Immature natural killer cell (primary cell): ENCODE data around the gene EGLN3. TPM values are rescaled to one million over a fixed set of nuclear protein-coding genes. Genes with fewer than 3 reads are reported as not detected.

ENCODE experiments used
- DNase-seq, 3 donors: peaks; one replicate each; pipeline ENCODE4 v3.0.0; 2022; ENCODE audit warnings: mixed read lengths in 1 of 3
- H3K27ac Mint-ChIP-seq, 6 donors: one replicate each; pipeline ENCODE4 v1.8.0; 2020; ENCODE audit warnings: mixed read lengths in 6 of 6, mild to moderate bottlenecking in 5 of 6, inconsistent platforms in 4 of 6, moderate library complexity in 3 of 6
- H3K27me3 Mint-ChIP-seq, 3 donors: one replicate each; pipeline ENCODE4 v1.8.0; 2020 to 2021; ENCODE audit warnings: low read depth in 3 of 3, mild to moderate bottlenecking in 3 of 3, mixed read lengths in 3 of 3, moderate library complexity in 3 of 3, inconsistent platforms in 1 of 3
- H3K36me3 Mint-ChIP-seq, 3 donors: one replicate each; pipeline ENCODE4 v1.8.0; 2020; ENCODE audit warnings: mixed read lengths in 3 of 3, inconsistent platforms in 2 of 3, mild to moderate bottlenecking in 2 of 3
- H3K4me1 Mint-ChIP-seq, 2 donors: one replicate each; pipeline ENCODE4 v1.8.0; 2020; ENCODE audit warnings: inconsistent platforms in 2 of 2, mild to moderate bottlenecking in 2 of 2, mixed read lengths in 2 of 2, moderate library complexity in 1 of 2
- H3K4me3 Mint-ChIP-seq, 5 donors: one replicate each; pipeline ENCODE4 v1.8.0; 2020; ENCODE audit warnings: mild to moderate bottlenecking in 5 of 5, mixed read lengths in 5 of 5, inconsistent platforms in 3 of 5, moderate library complexity in 3 of 5
- H3K9me3 Mint-ChIP-seq, 6 donors: one replicate each; pipeline ENCODE4 v1.8.0; 2020; ENCODE audit warnings: mild to moderate bottlenecking in 6 of 6, mixed read lengths in 6 of 6, inconsistent platforms in 4 of 6, moderate library complexity in 3 of 6
- polyA plus RNA-seq, 3 donors: library from polyadenylated mRNA; unstranded; fragments of 300-500 nt; fragmentation: Illumina TruSeq; gene quantifications; one replicate each; pipeline ENCODE4 v1.2.3, GENCODE V29; 2021

EGLN3 gene
- polyA plus RNA-seq, 3 donors from 2014 or later: 1.3 to 3.2 (median 1.6) TPM

DNA sequence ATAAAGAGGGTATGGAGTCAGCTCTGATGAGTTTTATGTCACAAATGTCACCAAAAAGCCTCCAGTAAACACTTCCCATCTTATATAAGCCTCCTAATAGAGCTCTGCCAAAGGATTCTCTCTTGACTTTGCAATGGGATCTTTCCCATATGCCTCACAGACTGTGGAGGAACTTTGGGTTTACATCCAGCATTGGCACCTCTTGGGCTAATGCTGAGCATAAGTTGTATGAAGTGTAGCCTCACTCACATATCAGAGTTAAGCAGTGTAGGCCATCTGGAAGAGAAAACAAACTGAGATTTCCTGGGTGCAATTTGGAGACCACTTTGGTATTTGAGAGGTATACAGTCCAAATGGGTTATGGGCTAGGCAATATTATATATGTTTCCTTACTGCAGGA, 24.9 kb downstream of the EGLN3 start:
- H3K36me3 Mint-ChIP-seq: peaks cover 0 to 4% (median 0%) of the 10 kb centered on the region in 3 donors
- H3K27me3 Mint-ChIP-seq: no peaks in the 10 kb centered on the region
- no peak overlapping the region for H3K27ac Mint-ChIP-seq
- no peak for DNase-seq
- H3K4me1 Mint-ChIP-seq: no peaks in the 10 kb centered on the region
- no peak overlapping the region for H3K4me3 Mint-ChIP-seq
- H3K9me3 Mint-ChIP-seq: peaks cover 0 to 8% (median 0%) of the 10 kb centered on the region in 6 donors

GRCh38 chr14:33925235-33925634, 25.6 kb downstream of the EGLN3 start:
- no peaks in the 10 kb centered on the region for H3K4me1 Mint-ChIP-seq
- peaks cover 0 to 4% (median 0%) of the 10 kb centered on the region in 3 donors for H3K36me3 Mint-ChIP-seq

GRCh38 chr14:33924566-33925100, 26.2 kb downstream of the EGLN3 start:
- Mint-ChIP-seq H3K9me3 (peaks cover 0 to 4% (median 0%) of the 10 kb centered on the region in 6 donors), H3K27ac (no peak overlapping the region), H3K4me1 (no peaks in the 10 kb centered on the region), H3K36me3 (peaks cover 0 to under 1% (median 0%) of the 10 kb centered on the region in 3 donors), H3K27me3 (no peaks in the 10 kb centered on the region), H3K4me3 (no peak overlapping the region)
- no peak for DNase-seq

More at GRCh38 chr14:33925235-33925634, 25.6 kb downstream of the EGLN3 start:
- no peaks in the 10 kb centered on the region for H3K27me3 Mint-ChIP-seq
- no peak overlapping the region for H3K27ac Mint-ChIP-seq
- peaks cover 0 to 8% (median 0%) of the 10 kb centered on the region in 6 donors for H3K9me3 Mint-ChIP-seq
- DNase-seq: no peak
- no peak overlapping the region for H3K4me3 Mint-ChIP-seq

GRCh38 chr14:33922125-33922524, 28.7 kb downstream of the EGLN3 start:
- H3K27me3 Mint-ChIP-seq: no peaks in the 10 kb centered on the region
- no peak overlapping the region for H3K27ac Mint-ChIP-seq
- no peak overlapping the region for H3K4me3 Mint-ChIP-seq
- H3K4me1 Mint-ChIP-seq: no peaks in the 10 kb centered on the region
- no peaks in the 10 kb centered on the region for H3K36me3 Mint-ChIP-seq
- no peak for DNase-seq
- peaks cover 0 to 4% (median 0%) of the 10 kb centered on the region in 6 donors for H3K9me3 Mint-ChIP-seq

DNA sequence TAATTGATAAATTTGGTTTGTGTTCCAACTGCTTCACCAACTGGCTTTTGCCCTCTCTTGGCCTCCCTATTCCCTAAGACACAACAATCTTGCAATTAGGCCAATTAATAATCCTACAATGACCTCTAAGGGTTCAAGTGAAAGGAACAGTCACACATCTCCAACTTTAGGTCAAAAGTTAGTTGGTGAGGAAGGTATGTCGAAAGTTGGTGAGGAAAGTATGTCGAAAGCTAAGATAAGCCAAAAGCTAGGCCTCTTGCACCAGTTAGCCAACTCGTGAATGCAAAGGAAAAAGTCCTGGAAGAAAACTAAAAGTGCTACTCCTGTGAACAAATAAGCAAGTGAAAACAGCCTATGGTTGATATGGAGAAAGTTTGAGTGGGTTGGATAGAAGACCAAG, 32.6 kb downstream of the EGLN3 start:
- Mint-ChIP-seq H3K27me3 (peaks cover 0 to 2% (median 0%) of the 10 kb centered on the region in 3 donors), H3K9me3 (peaks cover 0 to 6% (median 0%) of the 10 kb centered on the region in 6 donors), H3K4me3 (no peak overlapping the region), H3K4me1 (no peaks in the 10 kb centered on the region), H3K36me3 (no peaks in the 10 kb centered on the region), H3K27ac (no peak overlapping the region)
- no peak for DNase-seq

- Mint-ChIP-seq H3K27me3 (peaks cover 0 to 2% (median 0%) of the 10 kb centered on the region in 3 donors), H3K36me3 (no peaks in the 10 kb centered on the region), H3K4me3 (no peak overlapping the region), H3K27ac (no peak overlapping the region), H3K4me1 (no peaks in the 10 kb centered on the region), H3K9me3 (peaks cover 0 to 2% (median 0%) of the 10 kb centered on the region in 6 donors)
- DNase-seq: no peak
Measured at GRCh38 chr14:33917661-33918060, 33.2 kb downstream of the EGLN3 start.

DNA sequence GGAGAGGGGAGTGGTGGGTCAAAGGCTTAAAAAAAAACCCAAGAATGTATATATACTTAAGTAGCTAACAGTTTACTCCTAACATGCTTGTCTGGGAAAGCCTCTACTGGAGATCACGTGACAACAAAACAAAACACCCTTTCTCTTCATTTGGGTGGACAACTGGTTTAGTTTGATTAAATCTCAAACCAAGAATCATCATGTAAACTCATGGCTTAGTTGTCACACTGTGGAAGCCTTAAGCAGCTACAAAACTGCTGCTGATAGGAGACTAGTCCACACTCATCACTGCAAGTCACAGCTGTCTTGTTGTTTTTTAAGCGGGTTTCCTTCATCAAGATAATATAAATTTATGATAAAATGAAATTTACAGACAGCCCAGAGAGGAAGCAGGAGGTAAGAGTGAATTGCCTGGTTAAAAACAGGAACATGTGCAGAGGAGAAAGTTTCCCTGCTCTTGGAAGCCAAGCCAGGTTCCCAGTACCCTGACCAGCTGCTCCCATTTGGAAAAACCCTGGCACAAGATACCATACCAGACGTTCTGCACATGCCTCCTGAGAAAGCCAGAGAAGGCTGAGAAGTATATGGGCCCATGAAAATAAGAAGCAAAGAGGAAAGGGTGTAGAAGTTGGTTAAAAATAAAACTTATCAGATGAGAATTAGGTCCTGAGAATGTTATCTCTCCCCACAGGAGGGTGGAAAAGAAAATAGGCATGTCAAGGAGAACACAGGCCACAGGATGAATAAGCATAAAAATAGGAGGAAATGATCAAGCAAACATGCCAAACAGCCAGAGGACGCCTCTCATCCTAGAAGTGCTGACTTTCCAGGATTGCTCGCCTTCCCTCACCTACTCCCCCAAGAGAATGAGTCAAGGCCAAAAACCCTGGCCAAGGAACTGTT, 34.0 kb downstream of the EGLN3 start:
- Mint-ChIP-seq H3K4me1 (no peaks in the 10 kb centered on the region), H3K36me3 (no peaks in the 10 kb centered on the region), H3K27me3 (peaks cover 0 to 2% (median 0%) of the 10 kb centered on the region in 3 donors), H3K4me3 (no peak overlapping the region), H3K27ac (no peak overlapping the region), H3K9me3 (peaks cover 0 to 2% (median 0%) of the 10 kb centered on the region in 6 donors)
- no peak for DNase-seq

DNA sequence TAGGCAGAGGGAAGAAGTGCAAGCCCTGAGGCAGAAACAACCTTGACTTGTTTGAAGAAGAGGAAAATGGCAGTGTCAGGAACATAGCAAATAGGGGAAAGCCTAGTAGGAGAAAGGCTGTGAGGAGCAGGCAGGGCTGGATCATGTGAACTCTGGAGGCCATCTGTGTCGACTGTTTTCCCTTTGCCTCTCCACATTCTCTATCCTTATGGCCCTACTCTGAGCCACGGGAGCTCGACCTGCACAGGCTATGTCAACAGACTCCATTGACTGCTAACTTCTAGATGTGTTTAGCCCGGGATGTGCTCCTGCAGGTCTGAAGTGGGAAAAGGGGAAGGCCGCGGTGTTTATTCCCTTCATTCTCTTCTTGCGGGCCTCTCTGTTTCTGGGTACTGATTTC, 35.2 kb downstream of the EGLN3 start:
- DNase-seq: no peak
- Mint-ChIP-seq H3K9me3 (peaks cover 0 to 2% (median 0%) of the 10 kb centered on the region in 6 donors), H3K27me3 (peaks cover 0 to 2% (median 0%) of the 10 kb centered on the region in 3 donors), H3K4me1 (no peaks in the 10 kb centered on the region), H3K36me3 (no peaks in the 10 kb centered on the region), H3K27ac (no peak overlapping the region), H3K4me3 (no peak overlapping the region)

DNA sequence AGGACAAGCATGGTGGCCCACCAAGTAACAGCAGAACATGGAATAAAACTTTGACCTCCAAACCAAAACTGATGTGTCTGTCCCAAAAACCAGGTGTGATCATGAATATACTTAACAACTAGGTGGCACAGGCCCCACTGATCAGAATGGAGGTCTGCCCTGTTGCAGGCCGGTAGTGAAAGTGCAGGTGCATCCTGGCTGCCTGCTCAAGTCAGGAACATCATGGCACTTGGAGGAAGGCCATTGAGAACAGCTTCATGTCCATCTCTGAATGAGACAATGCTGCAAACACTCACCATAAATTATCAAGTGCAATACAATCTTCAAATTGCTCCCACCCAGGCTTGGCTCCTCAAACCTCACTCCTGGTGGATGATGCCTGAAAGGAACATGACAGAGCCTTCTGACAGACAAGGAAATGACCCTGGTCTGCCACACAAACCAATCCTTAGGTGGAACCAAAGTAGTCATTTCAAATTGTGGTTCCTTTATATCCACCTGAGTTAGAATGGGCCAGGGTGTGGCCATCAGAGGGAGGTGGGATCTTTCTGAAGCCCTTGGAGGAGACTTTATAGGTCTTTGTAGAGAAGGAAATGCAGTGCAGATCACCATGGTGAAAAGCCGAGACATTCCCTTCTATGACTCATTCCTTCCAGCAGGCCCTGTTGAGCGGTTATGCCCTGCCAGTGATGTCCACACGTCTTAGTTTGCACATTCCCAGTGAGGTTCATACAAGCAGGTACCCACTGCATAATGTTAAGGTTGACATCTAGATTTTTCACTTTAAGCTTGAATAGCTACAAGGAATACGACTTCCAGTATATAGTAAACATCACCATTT, 36.0 kb downstream of the EGLN3 start:
- Mint-ChIP-seq H3K4me3 (no peak overlapping the region), H3K4me1 (no peaks in the 10 kb centered on the region), H3K9me3 (peaks cover 0 to 2% (median 0%) of the 10 kb centered on the region in 6 donors), H3K27ac (no peak overlapping the region), H3K27me3 (peaks cover 0 to 2% (median 0%) of the 10 kb centered on the region in 3 donors), H3K36me3 (no peaks in the 10 kb centered on the region)
- DNase-seq: no peak

DNA sequence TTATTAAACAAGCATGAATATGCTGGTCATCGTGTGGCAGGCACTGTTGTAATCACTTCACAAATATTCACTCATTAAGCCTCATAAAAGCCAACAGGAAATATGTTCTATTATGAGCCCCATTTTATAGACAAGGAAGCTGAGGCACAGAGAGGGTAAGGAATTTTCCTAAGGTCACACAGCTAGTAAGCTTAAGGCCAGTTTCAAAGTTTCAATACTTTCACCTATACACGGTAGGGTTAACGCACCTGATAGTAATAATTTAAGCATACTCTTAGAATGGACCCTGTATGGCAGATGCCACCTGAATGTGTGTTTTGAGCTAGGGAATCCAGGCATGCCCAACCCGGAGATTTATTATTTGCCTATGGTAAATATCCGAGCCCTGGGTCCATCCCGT, 39.8 kb downstream of the EGLN3 start:
- no peaks in the 10 kb centered on the region for H3K36me3 Mint-ChIP-seq
- peaks cover 0 to 4% (median 0%) of the 10 kb centered on the region in 3 donors for H3K27me3 Mint-ChIP-seq
- DNase-seq: no peak
- no peak overlapping the region for H3K27ac Mint-ChIP-seq
- H3K4me1 Mint-ChIP-seq: no peaks in the 10 kb centered on the region
- H3K9me3 Mint-ChIP-seq: peaks cover 0 to 2% (median 0%) of the 10 kb centered on the region in 6 donors
- H3K4me3 Mint-ChIP-seq: no peak overlapping the region

DNA sequence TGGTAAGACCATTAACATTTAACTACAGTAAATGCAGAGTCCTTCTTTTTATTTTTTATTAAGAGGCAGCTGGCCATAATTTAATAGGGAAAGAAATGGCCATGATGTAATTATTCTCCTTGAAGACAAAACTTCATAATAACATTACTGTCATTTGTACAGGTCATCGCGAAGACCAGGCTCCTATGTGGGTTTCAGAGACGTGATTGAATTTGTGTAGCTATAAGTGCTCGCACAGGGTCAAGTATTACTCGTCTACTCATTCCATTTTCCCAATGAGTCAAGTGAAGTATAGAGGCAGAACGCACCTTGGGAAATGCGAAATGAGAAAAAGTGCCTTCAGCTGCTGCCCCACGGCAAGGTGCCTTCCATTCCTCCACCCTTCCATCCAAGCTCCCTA, 40.4 kb downstream of the EGLN3 start:
- H3K9me3 Mint-ChIP-seq: peaks cover 0 to 3% (median 0%) of the 10 kb centered on the region in 6 donors
- DNase-seq: no peak
- no peaks in the 10 kb centered on the region for H3K4me1 Mint-ChIP-seq
- no peak overlapping the region for H3K4me3 Mint-ChIP-seq
- H3K27me3 Mint-ChIP-seq: peaks cover 0 to 4% (median 0%) of the 10 kb centered on the region in 3 donors
- no peaks in the 10 kb centered on the region for H3K36me3 Mint-ChIP-seq
- no peak overlapping the region for H3K27ac Mint-ChIP-seq

DNA sequence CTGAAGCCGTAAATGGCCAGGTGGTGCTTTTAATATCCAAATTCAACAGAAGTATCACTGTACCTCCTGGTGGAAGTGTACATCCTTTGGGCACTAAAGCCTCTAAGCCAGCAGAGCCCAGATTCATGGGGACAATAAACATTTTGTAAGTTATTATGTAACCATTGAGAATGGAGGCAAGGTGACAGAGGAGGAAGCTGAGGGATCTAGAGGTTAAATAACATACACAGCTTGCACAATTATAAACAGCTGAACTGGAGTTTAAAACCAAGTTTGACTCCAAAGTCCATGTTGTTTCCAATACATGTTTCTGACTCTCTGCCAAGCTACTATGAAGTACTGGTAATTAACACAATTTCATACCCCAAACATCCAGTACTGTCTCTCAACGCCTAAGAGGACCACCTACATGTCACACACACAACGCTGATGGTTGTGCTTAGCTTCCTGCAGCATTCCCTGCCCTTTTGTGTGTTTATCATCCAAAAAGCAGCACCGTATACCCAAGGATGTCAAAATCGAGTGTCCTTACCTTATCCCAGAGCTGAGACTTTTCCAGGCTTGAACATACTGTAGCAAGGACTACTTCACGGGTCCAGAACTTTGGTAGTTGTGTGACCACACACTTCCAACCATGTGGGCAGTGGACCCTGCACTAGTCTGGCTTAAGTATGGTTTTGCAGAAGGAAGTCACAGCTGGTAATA, 41.3 kb downstream of the EGLN3 start:
- Mint-ChIP-seq H3K27ac (no peak overlapping the region), H3K9me3 (peaks cover 0 to 4% (median 0%) of the 10 kb centered on the region in 6 donors), H3K36me3 (no peaks in the 10 kb centered on the region), H3K27me3 (peaks cover 0 to 4% (median 0%) of the 10 kb centered on the region in 3 donors), H3K4me3 (no peak overlapping the region), H3K4me1 (no peaks in the 10 kb centered on the region)
- no peak for DNase-seq

DNA sequence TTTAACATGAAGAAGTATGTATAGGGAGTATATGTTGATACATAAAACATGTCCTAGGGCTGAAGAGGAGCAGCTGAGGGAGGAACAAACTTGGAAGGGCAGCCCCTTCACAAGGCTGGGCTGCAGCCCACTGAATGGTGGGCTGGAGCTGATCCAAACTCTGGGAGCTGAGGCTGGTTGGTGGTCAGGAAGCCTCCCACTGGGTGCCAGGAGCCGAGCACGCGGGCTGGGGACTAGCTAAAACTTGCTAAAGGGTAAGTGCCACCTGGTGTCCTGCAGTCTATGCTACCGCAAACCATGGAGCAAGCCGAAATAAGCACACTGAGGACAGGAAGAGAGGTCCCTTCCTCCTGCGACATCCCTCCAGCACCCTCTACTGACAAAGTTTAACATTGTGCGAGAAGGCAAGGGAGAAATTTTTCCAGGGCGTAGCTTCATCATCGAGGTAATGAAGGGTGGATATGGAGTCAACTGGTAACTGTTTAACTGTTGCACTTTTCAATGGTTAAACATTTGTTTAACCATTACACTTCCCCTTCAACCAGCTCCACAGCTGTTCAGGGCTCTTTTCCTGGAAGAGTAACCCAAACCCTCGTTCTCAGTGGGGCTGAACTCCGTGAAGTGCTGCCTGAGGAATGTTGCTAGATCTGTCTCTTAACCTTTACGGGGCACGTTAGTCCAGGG, 42.2 kb downstream of the EGLN3 start:
- H3K9me3 Mint-ChIP-seq: peaks cover 0 to 8% (median 0%) of the 10 kb centered on the region in 6 donors

More for the DNA sequence above, 42.2 kb downstream of the EGLN3 start:
- H3K27me3 Mint-ChIP-seq: peaks cover 0 to 4% (median 0%) of the 10 kb centered on the region in 3 donors
- H3K4me3 Mint-ChIP-seq: no peak overlapping the region
- DNase-seq: no peak
- H3K4me1 Mint-ChIP-seq: no peaks in the 10 kb centered on the region
- no peaks in the 10 kb centered on the region for H3K36me3 Mint-ChIP-seq
- no peak overlapping the region for H3K27ac Mint-ChIP-seq
